ENCODE data around the gene C1orf159.

The C1orf159 gene

GRCh38 chr1:1049318-1050165 is 66.3 kb downstream of the C1orf159 start:
- DNase-seq, result no peak

- no peak for DNase-seq
Measured at GRCh38 chr1:1048765-1049164, 67.1 kb downstream of the C1orf159 start.

GRCh38 chr1:1047963-1048362 is 67.9 kb downstream of the C1orf159 start:
- no peak for DNase-seq

GRCh38 chr1:1047407-1047806 is 68.5 kb downstream of the C1orf159 start:
- DNase-seq, result no peak

GRCh38 chr1:1046767-1047166 is 69.1 kb downstream of the C1orf159 start:
- no peak for DNase-seq

GRCh38 chr1:1046243-1046642 is 69.6 kb downstream of the C1orf159 start:
- DNase-seq, result no peak

- DNase-seq, result no peak
Measured at GRCh38 chr1:1045129-1045528, 70.8 kb downstream of the C1orf159 start.

GRCh38 chr1:1044455-1045078 is 71.3 kb downstream of the C1orf159 start:
- no peak for DNase-seq

- DNase-seq, result no peak
Measured at GRCh38 chr1:1043921-1044320, 72.0 kb downstream of the C1orf159 start.

- no peak for DNase-seq
Measured at GRCh38 chr1:1043411-1043810, 72.5 kb downstream of the C1orf159 start.

GRCh38 chr1:1042835-1043234 is 73.1 kb downstream of the C1orf159 start:
- DNase-seq, result no peak

GRCh38 chr1:1041873-1042272 is 74.0 kb downstream of the C1orf159 start:
- DNase-seq, result no peak

GRCh38 chr1:1041092-1041523 is 74.8 kb downstream of the C1orf159 start:
- DNase-seq, result no peak

- peak; percentile 68 to 76 for DNase-seq
Measured at GRCh38 chr1:1040004-1040991, 75.6 kb downstream of the C1orf159 start.

- DNase-seq, result no peak
Measured at GRCh38 chr1:1039145-1039910, 76.6 kb downstream of the C1orf159 start.

GRCh38 chr1:1038694-1039093 is 77.2 kb downstream of the C1orf159 start:
- DNase-seq, result no peak

GRCh38 chr1:1037366-1038327 is 78.2 kb downstream of the C1orf159 start:
- DNase-seq, result no peak

GRCh38 chr1:1035291-1035943 is 80.5 kb downstream of the C1orf159 start:
- no peak for DNase-seq

- no peak for DNase-seq
Measured at GRCh38 chr1:1034439-1034781, 81.5 kb downstream of the C1orf159 start.

GRCh38 chr1:1033731-1034438 is 82.0 kb downstream of the C1orf159 start:
- DNase-seq, result no peak

Measured in hippocampal formation (tissue), 2 donors.